Stimulated activated CD4-positive, alpha-beta T cell treated with anti-CD3 and anti-CD28 coated beads, Interleukin-15, amount 100 ng/mL, for 24 hours (primary cell): Measurements from ENCODE around the gene GRIK5.
A peak's percentile ranks its signal among the peaks of the same experiment; 100 is the strongest.
"Not testable (repeated sequence)": the region's sequence is repeated elsewhere in the genome, so short reads cannot be mapped to it uniquely, and the experiment has no call there.

Experiments
- DNase-seq: peaks from one replicate; pipeline ENCODE4 v3.0.0-alpha.2; 2020

The GRIK5 gene

GRCh38 chr19:42005504-42005903, 64.5 kb downstream of the GRIK5 start:
- no peak for DNase-seq

- DNase-seq, result no peak
Measured at GRCh38 chr19:42003506-42004294, 66.3 kb downstream of the GRIK5 start.

- DNase-seq, result no peak
Measured at GRCh38 chr19:41999878-42000208, 70.2 kb downstream of the GRIK5 start.

- peak; percentile 43 for DNase-seq
Measured at GRCh38 chr19:41999071-41999877, 70.7 kb downstream of the GRIK5 start.

GRCh38 chr19:41998246-41999020, 71.6 kb downstream of the GRIK5 start:
- peak; percentile 72 for DNase-seq

GRCh38 chr19:41997851-41998229, 72.2 kb downstream of the GRIK5 start:
- peak; percentile 22 for DNase-seq

GRCh38 chr19:41997121-41997850, 72.7 kb downstream of the GRIK5 start:
- DNase-seq, result peak; percentile 58

- no peak for DNase-seq
Measured at GRCh38 chr19:41995959-41996797, 73.8 kb downstream of the GRIK5 start.

GRCh38 chr19:41994994-41995958, 74.7 kb downstream of the GRIK5 start:
- no peak for DNase-seq

GRCh38 chr19:41994521-41994971, 75.5 kb downstream of the GRIK5 start:
- peak; percentile 21 for DNase-seq

GRCh38 chr19:41993612-41994483, 76.2 kb downstream of the GRIK5 start, which contains the start of gene ATP1A3:
ATP1A3 (minus strand) TSS chr19:41994230; CDS start chr19:41994076, 154 bp downstream.
- DNase-seq, result peak; percentile 77

- DNase-seq, result not testable (repeated sequence)
Measured at GRCh38 chr19:41991925-41992569, 78.0 kb downstream of the GRIK5 start.

- DNase-seq, result no peak
Measured at GRCh38 chr19:41991025-41991424, 79.0 kb downstream of the GRIK5 start.

GRCh38 chr19:41990615-41991014, 79.4 kb downstream of the GRIK5 start:
- DNase-seq, result no peak

- no peak for DNase-seq
Measured at GRCh38 chr19:41990028-41990427, 80.0 kb downstream of the GRIK5 start.

GRCh38 chr19:41988947-41989346, 81.1 kb downstream of the GRIK5 start:
- no peak for DNase-seq

- DNase-seq, result no peak
Measured at GRCh38 chr19:41987141-41987860, 82.7 kb downstream of the GRIK5 start.

- no peak for DNase-seq
Measured at GRCh38 chr19:41984961-41985360, 85.0 kb downstream of the GRIK5 start.
